GM12801 (cell line): ENCODE results near the gene SLC6A16.

ENCODE experiments used
- CTCF ChIP-seq: IDR thresholded peaks from one replicate; pipeline ENCODE4 v1.5.1; 2011; ENCODE audit warnings: control low read depth; ENCODE audit not compliant: insufficient read length; ENCODE audit errors: extremely low read depth

Gene SLC6A16

GRCh38 chr19:49327878-49328544, 3.0 kb upstream of the SLC6A16 start:
- TF ChIP-seq CTCF: no peak

- no peak for TF ChIP-seq CTCF
These were observed 1.2 kb upstream of the SLC6A16 start for GRCh38 chr19:49326165-49326704.

- TF ChIP-seq CTCF: no peak
These were observed 6.7 kb downstream of the SLC6A16 start for GRCh38 chr19:49318296-49318695.

- TF ChIP-seq CTCF: no peak
These were observed 8.7 kb downstream of the SLC6A16 start for GRCh38 chr19:49316284-49316683.

- TF ChIP-seq CTCF: no peak
These were observed 9.9 kb downstream of the SLC6A16 start for GRCh38 chr19:49315111-49315510.

- TF ChIP-seq CTCF: no peak
These were observed 15.9 kb downstream of the SLC6A16 start for GRCh38 chr19:49309087-49309486.

- TF ChIP-seq CTCF: no peak
These were observed 23.1 kb downstream of the SLC6A16 start for GRCh38 chr19:49301866-49302252.
